CD14-positive monocyte (primary cell): ENCODE measurements around the gene PITPNB. TPM values are rescaled to one million over a fixed set of nuclear protein-coding genes. Genes with fewer than 3 reads are reported as not detected.

Experiments used
- DNase-seq, 3 donors: peaks; one replicate each; pipeline ENCODE4 v3.0.0-alpha.2; 2011 to 2022
- H2AFZ ChIP-seq: 2 replicates; pipeline ENCODE4 v1.6.0; 2012; ENCODE audit warnings: mild to moderate bottlenecking, low read depth, low read length, inconsistent platforms; ENCODE audit not compliant: insufficient read depth, poor library complexity, severe bottlenecking
- H3K27ac ChIP-seq, 2 donors: 1 replicate in 1 of 2; 2 replicates in 1 of 2; pipeline ENCODE4 v1.5.1; 2012 to 2013; ENCODE audit warnings: low read length in 2 of 2, control low read depth in 1 of 2, inconsistent platforms in 1 of 2, low read depth in 1 of 2, mild to moderate bottlenecking in 1 of 2
- H3K27me3 ChIP-seq, 2 donors: one replicate each; pipeline versions ENCODE4 v1.6.0 to v1.6.1; 2011 to 2013; ENCODE audit warnings: low read length in 2 of 2; ENCODE audit not compliant: control insufficient read depth in 2 of 2, insufficient read depth in 2 of 2
- H3K36me3 ChIP-seq, 2 donors: replicated peaks in 1 of 2; 1 replicate in 1 of 2; 2 replicates in 1 of 2; pipeline versions ENCODE4 v1.5.1 to v1.6.1; 2012 to 2013; ENCODE audit warnings: low read length in 2 of 2, control low read depth in 1 of 2, inconsistent platforms in 1 of 2, mild to moderate bottlenecking in 1 of 2; ENCODE audit not compliant: insufficient read depth in 2 of 2, control insufficient read depth in 1 of 2
- H3K4me1 ChIP-seq, 2 donors: 1 replicate in 1 of 2; 2 replicates in 1 of 2; pipeline versions ENCODE4 v1.5.1 to v1.6.1; 2012 to 2013; ENCODE audit warnings: low read length in 2 of 2, control low read depth in 1 of 2, inconsistent platforms in 1 of 2, mild to moderate bottlenecking in 1 of 2, moderate library complexity in 1 of 2; ENCODE audit not compliant: insufficient read depth in 2 of 2, control insufficient read depth in 1 of 2
- H3K4me2 ChIP-seq: replicated peaks from 2 replicates; pipeline ENCODE3; 2012; ENCODE audit warnings: low read length, moderate library complexity, mild to moderate bottlenecking; ENCODE audit not compliant: poor library complexity, severe bottlenecking; ENCODE audit errors: extremely low read depth
- H3K4me3 ChIP-seq, 3 experiments: fragments of 200-600 bp in 1 of 3; sonication (generic) in 1 of 3; replicated peaks in 1 of 3; 1 replicate in 2 of 3; 2 replicates in 1 of 3; pipeline ENCODE4 v1.5.1; 2011 to 2013; ENCODE audit warnings: low read length in 3 of 3, mild to moderate bottlenecking in 3 of 3, control low read depth in 2 of 3, low read depth in 2 of 3, inconsistent platforms in 1 of 3, moderate library complexity in 1 of 3
- H3K79me2 ChIP-seq: 2 replicates; pipeline ENCODE4 v1.6.0; 2012; ENCODE audit warnings: mild to moderate bottlenecking, control low read depth, inconsistent platforms, low read length, moderate library complexity; ENCODE audit not compliant: insufficient read depth
- H3K9ac ChIP-seq: 2 replicates; pipeline ENCODE4 v1.6.0; 2017; ENCODE audit warnings: low read length, mild to moderate bottlenecking; ENCODE audit not compliant: insufficient read depth, poor library complexity, severe bottlenecking
- H3K9me3 ChIP-seq, 2 donors: replicated peaks in 1 of 2; 1 replicate in 1 of 2; 2 replicates in 1 of 2; pipeline versions ENCODE4 v1.5.1 to v1.6.1; 2012 to 2013; ENCODE audit warnings: low read length in 2 of 2, control low read depth in 1 of 2; ENCODE audit not compliant: control insufficient read depth in 1 of 2, insufficient read depth in 1 of 2
- H4K20me1 ChIP-seq: 2 replicates; pipeline ENCODE4 v1.6.0; 2012; ENCODE audit warnings: mild to moderate bottlenecking, low read length, control low read depth, moderate library complexity; ENCODE audit not compliant: insufficient read depth
- H3K27ac Mint-ChIP-seq, 7 donors: one replicate each; pipeline ENCODE4 v1.8.0; 2020; ENCODE audit warnings: mild to moderate bottlenecking in 7 of 7, mixed read lengths in 7 of 7, moderate library complexity in 6 of 7, inconsistent platforms in 2 of 7
- H3K27me3 Mint-ChIP-seq, 3 donors: one replicate each; pipeline ENCODE4 v1.8.0; 2021 to 2022; ENCODE audit warnings: low read depth in 3 of 3, mild to moderate bottlenecking in 3 of 3, mixed read lengths in 3 of 3, moderate library complexity in 3 of 3, inconsistent platforms in 1 of 3
- H3K36me3 Mint-ChIP-seq, 2 donors: one replicate each; pipeline ENCODE4 v1.8.0; 2020; ENCODE audit warnings: mixed read lengths in 2 of 2, inconsistent platforms in 1 of 2, mild to moderate bottlenecking in 1 of 2
- H3K4me1 Mint-ChIP-seq: one replicate; pipeline ENCODE4 v1.8.0; 2020; ENCODE audit warnings: mild to moderate bottlenecking, mixed read lengths
- H3K4me3 Mint-ChIP-seq, 2 donors: one replicate each; pipeline ENCODE4 v1.8.0; 2020; ENCODE audit warnings: mild to moderate bottlenecking in 2 of 2, mixed read lengths in 2 of 2, moderate library complexity in 1 of 2
- H3K9me3 Mint-ChIP-seq, 7 donors: one replicate each; pipeline ENCODE4 v1.8.0; 2020 to 2022; ENCODE audit warnings: mixed read lengths in 7 of 7, mild to moderate bottlenecking in 6 of 7, moderate library complexity in 6 of 7, inconsistent platforms in 2 of 7
- WGBS: methylation state at CpG from one replicate; pipeline ENCODE4 v1.1.5; 2013; ENCODE audit warnings: missing lambda C conversion rate; ENCODE audit not compliant: insufficient coverage; 5-methylcytosine and 5-hydroxymethylcytosine counted together
- intact Hi-C, 2 donors: fragments of 100-400 bp; cut with micrococcal nuclease; formaldehyde crosslinking; loops; one replicate each; pipeline versions ENCODE4 v1.15.0 to v1.15.1; 2023
- polyA plus RNA-seq, 3 donors: library from polyadenylated mRNA; depleted of rRNA in 1 of 3; unstranded in 2 of 3; stranded (reverse) in 1 of 3; fragments of 300-500 nt in 2 of 3; fragments of >200 nt in 1 of 3; fragmentation: Illumina TruSeq in 2 of 3; gene quantifications; 1 replicate in 2 of 3; 2 replicates in 1 of 3; pipeline ENCODE4 v1.2.3, GENCODE V29; 2012 to 2021
- TF ChIP-seq, protein P1 (sequence below): fragments of 200-600 bp; IDR thresholded peaks from one replicate; pipeline ENCODE4 v1.8.0; 2022; ENCODE audit warnings: antibody characterized with exemption, mild to moderate bottlenecking

Gene PITPNB
- polyA plus RNA-seq, 3 donors, result 19.2 to 29.1 (median 25.2) TPM

GRCh38 chr22:27845644-27846043, 73.4 kb downstream of the PITPNB start:
- Mint-ChIP-seq H3K4me1 (no peaks in the 10 kb centered on the region), H3K36me3 (peaks cover 38 to 56% of the 10 kb centered on the region in 2 donors), H3K27ac (no peak overlapping the region), H3K4me3 (no peak overlapping the region), H3K27me3 (peaks cover 0 to 2% (median 0%) of the 10 kb centered on the region in 3 donors), H3K9me3 (no peaks in the 10 kb centered on the region)
- Histone ChIP-seq H3K27ac (no peak overlapping the region), H3K4me2 (no peak overlapping the region), H3K4me3 (no peak overlapping the region), H3K9me3 (no peaks in the 10 kb centered on the region), H3K27me3 (no peaks in the 10 kb centered on the region), H3K4me1 (no peaks in the 10 kb centered on the region), H3K36me3 (peaks cover 12 to 49% of the 10 kb centered on the region in 2 donors), H3K79me2 (no peaks in the 10 kb centered on the region), H2AFZ (no peak overlapping the region), H4K20me1 (no peaks in the 10 kb centered on the region), H3K9ac (no peak overlapping the region)
- TF ChIP-seq, protein P1, sequence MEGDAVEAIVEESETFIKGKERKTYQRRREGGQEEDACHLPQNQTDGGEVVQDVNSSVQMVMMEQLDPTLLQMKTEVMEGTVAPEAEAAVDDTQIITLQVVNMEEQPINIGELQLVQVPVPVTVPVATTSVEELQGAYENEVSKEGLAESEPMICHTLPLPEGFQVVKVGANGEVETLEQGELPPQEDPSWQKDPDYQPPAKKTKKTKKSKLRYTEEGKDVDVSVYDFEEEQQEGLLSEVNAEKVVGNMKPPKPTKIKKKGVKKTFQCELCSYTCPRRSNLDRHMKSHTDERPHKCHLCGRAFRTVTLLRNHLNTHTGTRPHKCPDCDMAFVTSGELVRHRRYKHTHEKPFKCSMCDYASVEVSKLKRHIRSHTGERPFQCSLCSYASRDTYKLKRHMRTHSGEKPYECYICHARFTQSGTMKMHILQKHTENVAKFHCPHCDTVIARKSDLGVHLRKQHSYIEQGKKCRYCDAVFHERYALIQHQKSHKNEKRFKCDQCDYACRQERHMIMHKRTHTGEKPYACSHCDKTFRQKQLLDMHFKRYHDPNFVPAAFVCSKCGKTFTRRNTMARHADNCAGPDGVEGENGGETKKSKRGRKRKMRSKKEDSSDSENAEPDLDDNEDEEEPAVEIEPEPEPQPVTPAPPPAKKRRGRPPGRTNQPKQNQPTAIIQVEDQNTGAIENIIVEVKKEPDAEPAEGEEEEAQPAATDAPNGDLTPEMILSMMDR, result no peak
- intact Hi-C loops, result no loop called here
- no peak for DNase-seq
- WGBS, result 100% methylated on average over 1 of the region's 7 CpGs

- intact Hi-C loops, result no loop called here
- TF ChIP-seq, protein P1, result no peak
- H3K79me2 ChIP-seq, result no peaks in the 10 kb centered on the region
- peak overlapping the region in 1 of 7 donors; percentile 32 for H3K27ac Mint-ChIP-seq
- H3K4me2 ChIP-seq, result no peak overlapping the region
- H3K9me3 ChIP-seq, result no peaks in the 10 kb centered on the region
- no peaks in the 10 kb centered on the region for H3K9me3 Mint-ChIP-seq
- H3K4me1 Mint-ChIP-seq, result no peaks in the 10 kb centered on the region
- no peak overlapping the region for H3K9ac ChIP-seq
- 93% methylated on average over 10 of the region's 20 CpGs for WGBS
- no peak for DNase-seq
- H3K27me3 ChIP-seq, result no peaks in the 10 kb centered on the region
- H3K27me3 Mint-ChIP-seq, result peaks cover 0 to 2% (median 2%) of the 10 kb centered on the region in 3 donors
- H3K4me3 Mint-ChIP-seq, result no peak overlapping the region
- no peak overlapping the region for H3K27ac ChIP-seq
- H3K4me1 ChIP-seq, result no peaks in the 10 kb centered on the region
- peaks cover 31 to 49% of the 10 kb centered on the region in 2 donors for H3K36me3 Mint-ChIP-seq
- no peaks in the 10 kb centered on the region for H4K20me1 ChIP-seq
- H3K4me3 ChIP-seq, result no peak overlapping the region
- H3K36me3 ChIP-seq, result peaks cover 4 to 42% of the 10 kb centered on the region in 2 donors
- H2AFZ ChIP-seq, result no peak overlapping the region
Measured at GRCh38 chr22:27844656-27845591, 74.1 kb downstream of the PITPNB start.
